Stimulated activated CD4-positive, alpha-beta T cell treated with anti-CD3 and anti-CD28 coated beads, TNF-alpha, amount 100 ng/mL, for 48 hours (primary cell): ENCODE data around the gene GATAD1.
"Not testable (repeated sequence)": the region's sequence is repeated elsewhere in the genome, so short reads cannot be mapped to it uniquely, and the experiment has no call there.

Experiments
- DNase-seq, 3 donors: peaks; one replicate each; pipeline ENCODE4 v3.0.0-alpha.2; 2020; ENCODE audit warnings: low read depth in 3 of 3

Gene GATAD1

DNA sequence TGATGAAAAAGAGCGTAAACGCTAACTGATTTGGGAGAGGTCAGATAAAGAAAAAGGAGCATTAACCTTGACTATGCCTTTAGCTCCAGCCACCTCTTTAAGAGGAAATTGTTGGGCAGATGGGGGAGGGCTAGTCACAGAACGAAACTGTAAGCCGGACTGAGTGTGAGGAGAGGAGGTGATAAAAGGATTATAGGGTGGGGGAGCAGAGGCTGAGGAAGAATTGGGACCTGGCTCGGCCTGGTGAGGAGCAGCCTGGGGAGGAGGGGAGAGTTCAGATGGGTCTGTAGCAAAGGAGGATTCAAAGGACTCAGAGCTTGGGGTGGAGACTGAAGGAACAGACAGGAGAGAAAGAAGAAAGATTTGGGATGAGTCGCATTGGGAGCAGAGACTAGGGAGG is 36.3 kb downstream of the GATAD1 start:
- DNase-seq: not testable (repeated sequence)

DNA sequence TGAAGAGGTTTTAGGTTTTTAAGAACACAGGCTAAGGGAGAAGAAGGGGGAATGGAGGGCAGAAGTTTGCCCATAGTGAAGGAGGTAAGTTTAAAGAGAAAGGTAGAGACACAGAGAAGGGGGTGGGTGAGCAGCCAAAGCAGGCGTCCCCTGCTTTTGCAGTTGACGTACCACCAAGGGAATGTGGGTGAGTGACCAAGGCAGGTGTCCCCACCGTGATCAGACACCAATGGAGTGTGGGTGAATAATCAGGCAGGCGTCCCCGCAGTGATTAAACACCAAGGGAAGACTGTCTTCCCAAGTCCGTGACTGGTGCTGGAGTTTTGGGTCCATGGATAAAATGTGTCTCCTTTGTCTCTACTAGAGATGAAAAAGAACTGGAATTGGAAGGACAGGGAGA is 36.9 kb downstream of the GATAD1 start:
- not testable (repeated sequence) for DNase-seq

DNA sequence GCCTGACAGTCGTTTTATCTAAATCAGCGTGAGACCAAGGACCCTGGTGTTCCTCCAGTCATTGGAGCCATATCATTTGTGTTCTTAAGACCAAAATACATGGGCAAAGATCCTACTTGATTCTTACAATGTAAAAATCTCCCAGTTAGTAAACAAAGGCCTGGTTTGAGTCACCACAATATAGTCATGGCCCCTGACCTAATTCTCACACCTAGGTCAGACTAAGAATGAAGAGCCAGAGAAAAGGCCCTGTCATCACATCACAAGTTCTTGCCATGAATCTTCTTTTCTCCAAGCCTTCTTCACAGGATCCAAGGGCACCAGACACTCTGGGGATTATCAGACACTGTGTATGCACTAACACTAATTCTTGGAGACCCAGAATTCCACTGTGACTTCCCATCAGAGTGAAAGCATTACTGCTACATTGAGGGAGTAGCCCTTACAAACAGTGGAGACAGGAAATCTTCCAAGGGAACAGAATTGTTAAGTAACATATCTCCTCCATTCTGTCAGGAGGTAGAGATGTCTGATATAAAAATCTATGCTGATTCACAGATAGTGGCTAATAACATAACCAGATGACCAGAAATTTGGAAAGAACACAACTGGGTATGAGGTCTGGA is 38.1 kb downstream of the GATAD1 start:
- no peak for DNase-seq

DNA sequence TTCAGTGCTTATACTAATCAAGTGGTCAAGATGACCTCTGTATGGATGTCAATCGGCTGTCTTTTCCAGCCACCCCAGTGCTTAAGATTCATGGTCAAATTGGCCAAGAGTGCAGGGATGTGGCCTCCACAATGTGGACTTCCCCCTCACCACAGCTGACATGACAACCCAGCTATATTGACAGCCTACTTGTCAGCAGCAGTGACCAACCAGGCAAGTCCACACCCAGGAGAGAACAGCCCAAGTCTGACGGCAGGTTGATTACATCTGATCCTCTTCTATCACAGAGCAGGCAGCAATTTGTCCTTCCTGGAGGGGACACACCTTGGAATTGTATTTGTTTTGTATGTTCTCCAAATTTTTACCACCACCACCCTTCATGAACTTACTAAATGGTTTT is 38.7 kb downstream of the GATAD1 start:
- DNase-seq: no peak

DNA sequence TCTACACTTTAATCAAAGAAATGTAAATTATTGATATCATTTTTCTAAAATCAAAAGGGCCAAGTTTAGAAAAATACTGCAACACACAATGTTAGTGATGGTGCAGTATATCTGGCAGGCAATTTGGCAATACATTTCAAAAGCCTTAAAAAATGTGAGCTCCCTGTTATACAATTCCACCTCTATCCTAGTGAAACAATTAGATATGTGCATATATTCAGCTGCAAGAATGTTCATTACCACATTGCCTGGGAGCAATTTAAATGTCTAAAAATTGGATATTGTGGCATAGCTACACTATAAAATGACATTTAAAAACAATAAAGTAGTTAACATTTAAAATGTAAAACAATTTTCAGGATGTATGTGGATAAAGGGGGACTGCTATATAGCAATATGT is 40.5 kb downstream of the GATAD1 start:
- no peak for DNase-seq

DNA sequence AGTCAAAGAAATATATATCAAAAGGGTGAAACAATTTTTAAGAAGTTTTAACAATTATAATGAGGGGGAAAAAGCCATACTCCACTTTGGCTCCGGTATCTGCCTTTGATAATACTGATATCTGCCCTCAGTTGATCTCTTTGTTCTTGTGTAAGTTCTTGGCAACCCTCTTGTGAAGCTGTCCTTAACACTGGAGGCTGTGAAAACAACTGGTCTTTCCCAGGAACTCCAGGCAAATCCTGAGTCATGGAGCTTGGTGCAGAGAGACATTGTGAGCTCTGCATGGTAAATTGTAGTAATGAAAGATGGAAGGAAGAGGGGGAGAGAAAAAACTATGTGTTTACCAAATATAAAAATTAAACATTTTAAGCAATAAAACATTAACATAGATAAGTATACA is 42.4 kb downstream of the GATAD1 start:
- DNase-seq: no peak

DNA sequence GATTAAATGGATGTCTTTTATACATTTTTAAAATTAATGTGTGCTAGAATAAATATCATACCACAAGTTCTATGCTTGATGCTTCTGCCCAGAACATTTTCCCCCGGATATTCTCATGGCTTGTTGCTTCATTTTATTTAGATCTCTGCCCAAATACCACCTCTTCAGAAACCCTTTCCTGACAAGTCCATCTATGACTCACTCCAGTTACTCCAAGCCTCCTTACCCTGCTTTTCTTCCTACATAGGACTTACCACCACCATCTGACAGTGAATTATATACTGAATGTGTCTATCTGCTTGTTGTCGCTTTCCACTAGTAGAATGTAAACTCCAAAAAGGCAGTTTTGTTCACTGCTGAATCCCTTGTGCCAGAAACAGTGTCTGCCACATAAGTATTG is 49.6 kb downstream of the GATAD1 start:
- DNase-seq: no peak

DNA sequence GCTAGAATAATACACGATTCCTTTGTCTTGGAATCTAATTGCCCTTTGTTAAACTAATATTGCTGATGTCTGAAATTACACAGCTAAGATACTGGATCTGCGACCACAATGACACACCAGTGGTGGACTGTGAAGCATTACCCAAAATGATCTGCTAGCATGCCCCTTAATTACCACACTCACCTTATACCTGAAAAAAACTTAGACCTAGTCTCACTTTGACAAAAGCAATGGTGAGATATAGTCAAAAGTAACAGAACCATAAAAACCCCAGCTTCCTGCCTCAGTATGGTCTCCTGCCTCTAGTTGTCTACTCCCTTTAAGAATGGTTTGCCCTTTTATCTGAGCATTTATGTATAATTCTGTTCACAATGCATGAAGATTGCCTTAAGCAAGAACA is 51.3 kb downstream of the GATAD1 start:
- no peak for DNase-seq

DNA sequence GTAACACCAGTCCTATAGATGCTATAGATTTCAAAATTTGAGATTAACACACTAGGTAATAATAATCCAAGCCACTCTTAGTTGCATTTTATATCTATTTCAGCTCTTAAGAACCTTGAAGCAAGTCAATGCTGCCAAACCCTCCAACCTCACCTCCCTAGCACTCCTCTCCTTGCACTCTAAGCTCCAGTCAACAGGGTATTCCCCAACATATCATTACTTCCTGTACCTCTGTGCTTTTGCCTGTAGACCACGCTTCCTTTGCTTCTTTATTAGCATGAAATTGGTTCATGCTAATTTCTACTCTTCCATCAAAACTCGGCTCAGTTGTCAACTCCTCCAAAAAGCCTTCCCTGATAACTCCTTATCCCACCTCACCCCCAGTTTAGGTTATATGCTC is 56.5 kb downstream of the GATAD1 start:
- DNase-seq: no peak

DNA sequence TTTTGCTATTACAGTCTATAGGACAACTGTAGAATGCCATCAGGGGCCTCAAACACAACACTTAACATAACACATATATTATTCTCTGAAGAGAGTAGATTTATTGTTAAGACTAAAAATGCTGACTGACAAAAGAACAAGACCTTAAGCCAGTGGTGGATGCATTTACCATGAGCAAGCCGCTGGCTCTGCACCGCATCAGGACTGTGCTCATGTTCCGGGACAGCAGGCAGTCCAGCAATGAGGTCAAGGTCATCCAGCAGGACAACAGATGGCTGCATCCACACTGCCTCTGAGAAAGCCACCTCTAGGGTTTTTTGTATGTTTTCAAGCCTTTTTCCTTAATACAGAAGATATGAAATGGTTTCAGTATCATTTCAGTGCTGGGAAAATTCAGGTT is 57.3 kb downstream of the GATAD1 start:
- DNase-seq: no peak

DNA sequence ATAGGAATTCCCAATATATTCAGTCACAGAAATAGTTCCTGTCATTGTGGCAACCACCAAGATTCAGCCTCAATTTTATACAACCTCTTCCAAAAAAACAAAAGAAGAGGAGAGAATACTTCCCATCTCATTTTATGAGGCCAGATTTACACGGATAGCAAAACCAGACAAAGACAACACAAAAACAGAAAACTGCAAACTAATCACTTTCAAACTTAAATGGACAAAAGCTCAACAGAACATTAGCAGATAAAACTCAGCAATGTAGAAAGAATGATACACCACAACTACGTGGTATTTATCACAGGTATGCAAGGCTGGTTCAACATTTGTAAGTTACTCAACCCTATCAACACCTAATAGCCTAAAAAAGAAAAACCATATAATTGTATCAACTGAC is 59.1 kb downstream of the GATAD1 start:
- no peak for DNase-seq

DNA sequence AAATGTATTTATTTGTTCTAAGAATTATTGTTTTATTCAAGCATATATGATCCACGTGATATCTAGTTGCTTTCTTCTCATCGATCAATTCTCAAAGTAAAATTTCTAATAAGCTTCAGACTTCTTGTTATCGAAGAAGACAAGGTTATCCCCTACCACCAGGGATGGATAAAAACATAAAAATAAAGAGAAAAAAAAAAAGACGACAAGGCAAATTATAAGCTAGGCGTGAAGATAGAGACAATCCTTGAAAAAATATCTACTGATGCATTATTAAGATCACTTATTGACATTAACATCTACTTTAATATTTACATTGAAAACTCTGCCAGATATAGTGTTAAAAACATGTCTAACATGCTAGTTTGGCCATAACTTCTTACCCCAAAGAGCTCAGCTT is 61.7 kb downstream of the GATAD1 start:
- no peak for DNase-seq
